SIG-M5 treated with dmso at 0.1 percent for 504 hours (cell line): Measurements from ENCODE around the gene LGR6.
A peak's percentile ranks its signal among the peaks of the same experiment; 100 is the strongest.

Source experiments
- DNase-seq: peaks from one replicate; lab custom pipeline; 2025; ENCODE audit not compliant: unreplicated experiment; lab: John Stamatoyannopoulos, UW

The LGR6 gene

GRCh38 chr1:202199040-202199889 lies 5.7 kb downstream of the LGR6 start:
- DNase-seq: no peak

GRCh38 chr1:202200112-202200548 lies 6.5 kb downstream of the LGR6 start:
- DNase-seq: no peak

GRCh38 chr1:202200669-202201068 lies 7.1 kb downstream of the LGR6 start:
- no peak for DNase-seq

- DNase-seq: no peak
These were observed 7.7 kb downstream of the LGR6 start for GRCh38 chr1:202201266-202201665.

- peak; percentile 18 for DNase-seq
These were observed 8.4 kb downstream of the LGR6 start for GRCh38 chr1:202201971-202202370.

- DNase-seq: no peak
These were observed 9.0 kb downstream of the LGR6 start for GRCh38 chr1:202202500-202203168.

- peak; percentile 74 for DNase-seq
These were observed 9.8 kb downstream of the LGR6 start for GRCh38 chr1:202203238-202204039.

GRCh38 chr1:202204065-202204464 lies 10.5 kb downstream of the LGR6 start:
- no peak for DNase-seq

- DNase-seq: no peak
These were observed 12.1 kb downstream of the LGR6 start for GRCh38 chr1:202205523-202206190.

- DNase-seq: no peak
These were observed 13.7 kb downstream of the LGR6 start for GRCh38 chr1:202207292-202207691.

GRCh38 chr1:202208351-202208857 lies 14.8 kb downstream of the LGR6 start:
- no peak for DNase-seq

- no peak for DNase-seq
These were observed 16.8 kb downstream of the LGR6 start for GRCh38 chr1:202210385-202210784.

GRCh38 chr1:202210969-202211368 lies 17.4 kb downstream of the LGR6 start:
- DNase-seq: no peak

GRCh38 chr1:202212787-202213186 lies 19.2 kb downstream of the LGR6 start:
- no peak for DNase-seq

GRCh38 chr1:202213361-202214088 lies 19.9 kb downstream of the LGR6 start:
- no peak for DNase-seq

GRCh38 chr1:202214089-202214843 lies 20.7 kb downstream of the LGR6 start:
- DNase-seq: no peak

GRCh38 chr1:202215472-202216130 lies 22.0 kb downstream of the LGR6 start:
- DNase-seq: no peak

GRCh38 chr1:202216691-202217090 lies 23.1 kb downstream of the LGR6 start:
- no peak for DNase-seq

- DNase-seq: no peak
These were observed 23.9 kb downstream of the LGR6 start for GRCh38 chr1:202217516-202217915.
